ENCODE measurements around the gene HEBP2. TPM values are rescaled to one million over a fixed set of nuclear protein-coding genes. Genes with fewer than 3 reads are reported as not detected.

The HEBP2 gene
- total and polyA plus RNA-seq, 2 experiments from 2014 or later, result 25.6 to 118 TPM

DNA sequence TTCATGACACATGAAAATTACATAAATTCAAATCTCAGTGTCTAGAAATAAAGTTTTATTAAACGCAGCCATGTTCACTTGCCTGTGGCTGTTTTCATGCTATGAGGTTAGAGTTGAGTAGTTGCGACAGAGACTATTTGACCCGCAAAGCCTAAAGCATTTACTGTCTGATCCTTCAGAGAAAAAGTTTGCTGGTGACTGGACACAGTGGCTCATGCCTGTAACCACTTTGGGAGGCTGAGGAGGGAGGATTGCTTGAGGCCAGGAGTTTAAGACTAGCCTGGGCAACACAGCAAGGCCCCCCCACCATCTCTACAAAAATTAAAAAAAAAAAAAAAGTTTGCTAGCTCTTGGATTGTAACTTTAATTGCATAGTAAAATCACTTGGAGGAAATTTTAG is 17.1 kb upstream of the HEBP2 start:
- no peaks in the 10 kb centered on the region for H3K36me3 Mint-ChIP-seq (ENCODE audit: low read depth)
- Histone ChIP-seq H3K27ac (ENCODE audit: low read depth) (no peak overlapping the region), H3K36me3 (ENCODE audit: insufficient read depth) (no peaks in the 10 kb centered on the region), H2AFZ (0 out of 2 replicates have a peak overlapping the region, but pooled peaks have one; percentile 18), H4K20me1 (replicated peaks; ENCODE audit: insufficient read depth) (no peaks in the 10 kb centered on the region), H3K4me3 (no peak overlapping the region), H3K4me2 (no peak overlapping the region), H3F3A (replicated peaks; ENCODE audit: low read depth) (no peaks in the 10 kb centered on the region), H3K27me3 (ENCODE audit: insufficient read depth) (no peaks in the 10 kb centered on the region), H3K9me2 (ENCODE audit: insufficient read depth) (no peaks in the 10 kb centered on the region), H3K4me1 (ENCODE audit: insufficient read depth) (peaks cover 13% of the 10 kb centered on the region), H3K79me2 (replicated peaks; ENCODE audit: insufficient read depth) (no peaks in the 10 kb centered on the region)
- TF ChIP-seq REST (IDR thresholded peaks at IDR 0.05; ENCODE audit: unreplicated experiment), result no peak
- TF ChIP-seq NANOG (IDR thresholded peaks at IDR 0.05; ENCODE audit: borderline replicate concordance), result no peak
- no peak for TF ChIP-seq JUNB (IDR thresholded peaks at IDR 0.05; ENCODE audit: unreplicated experiment)
- no peak for TF ChIP-seq ZNF331 (CRISPR knock-in tag; IDR thresholded peaks at IDR 0.05; ENCODE audit: low read depth)
- TF ChIP-seq, protein P1, sequence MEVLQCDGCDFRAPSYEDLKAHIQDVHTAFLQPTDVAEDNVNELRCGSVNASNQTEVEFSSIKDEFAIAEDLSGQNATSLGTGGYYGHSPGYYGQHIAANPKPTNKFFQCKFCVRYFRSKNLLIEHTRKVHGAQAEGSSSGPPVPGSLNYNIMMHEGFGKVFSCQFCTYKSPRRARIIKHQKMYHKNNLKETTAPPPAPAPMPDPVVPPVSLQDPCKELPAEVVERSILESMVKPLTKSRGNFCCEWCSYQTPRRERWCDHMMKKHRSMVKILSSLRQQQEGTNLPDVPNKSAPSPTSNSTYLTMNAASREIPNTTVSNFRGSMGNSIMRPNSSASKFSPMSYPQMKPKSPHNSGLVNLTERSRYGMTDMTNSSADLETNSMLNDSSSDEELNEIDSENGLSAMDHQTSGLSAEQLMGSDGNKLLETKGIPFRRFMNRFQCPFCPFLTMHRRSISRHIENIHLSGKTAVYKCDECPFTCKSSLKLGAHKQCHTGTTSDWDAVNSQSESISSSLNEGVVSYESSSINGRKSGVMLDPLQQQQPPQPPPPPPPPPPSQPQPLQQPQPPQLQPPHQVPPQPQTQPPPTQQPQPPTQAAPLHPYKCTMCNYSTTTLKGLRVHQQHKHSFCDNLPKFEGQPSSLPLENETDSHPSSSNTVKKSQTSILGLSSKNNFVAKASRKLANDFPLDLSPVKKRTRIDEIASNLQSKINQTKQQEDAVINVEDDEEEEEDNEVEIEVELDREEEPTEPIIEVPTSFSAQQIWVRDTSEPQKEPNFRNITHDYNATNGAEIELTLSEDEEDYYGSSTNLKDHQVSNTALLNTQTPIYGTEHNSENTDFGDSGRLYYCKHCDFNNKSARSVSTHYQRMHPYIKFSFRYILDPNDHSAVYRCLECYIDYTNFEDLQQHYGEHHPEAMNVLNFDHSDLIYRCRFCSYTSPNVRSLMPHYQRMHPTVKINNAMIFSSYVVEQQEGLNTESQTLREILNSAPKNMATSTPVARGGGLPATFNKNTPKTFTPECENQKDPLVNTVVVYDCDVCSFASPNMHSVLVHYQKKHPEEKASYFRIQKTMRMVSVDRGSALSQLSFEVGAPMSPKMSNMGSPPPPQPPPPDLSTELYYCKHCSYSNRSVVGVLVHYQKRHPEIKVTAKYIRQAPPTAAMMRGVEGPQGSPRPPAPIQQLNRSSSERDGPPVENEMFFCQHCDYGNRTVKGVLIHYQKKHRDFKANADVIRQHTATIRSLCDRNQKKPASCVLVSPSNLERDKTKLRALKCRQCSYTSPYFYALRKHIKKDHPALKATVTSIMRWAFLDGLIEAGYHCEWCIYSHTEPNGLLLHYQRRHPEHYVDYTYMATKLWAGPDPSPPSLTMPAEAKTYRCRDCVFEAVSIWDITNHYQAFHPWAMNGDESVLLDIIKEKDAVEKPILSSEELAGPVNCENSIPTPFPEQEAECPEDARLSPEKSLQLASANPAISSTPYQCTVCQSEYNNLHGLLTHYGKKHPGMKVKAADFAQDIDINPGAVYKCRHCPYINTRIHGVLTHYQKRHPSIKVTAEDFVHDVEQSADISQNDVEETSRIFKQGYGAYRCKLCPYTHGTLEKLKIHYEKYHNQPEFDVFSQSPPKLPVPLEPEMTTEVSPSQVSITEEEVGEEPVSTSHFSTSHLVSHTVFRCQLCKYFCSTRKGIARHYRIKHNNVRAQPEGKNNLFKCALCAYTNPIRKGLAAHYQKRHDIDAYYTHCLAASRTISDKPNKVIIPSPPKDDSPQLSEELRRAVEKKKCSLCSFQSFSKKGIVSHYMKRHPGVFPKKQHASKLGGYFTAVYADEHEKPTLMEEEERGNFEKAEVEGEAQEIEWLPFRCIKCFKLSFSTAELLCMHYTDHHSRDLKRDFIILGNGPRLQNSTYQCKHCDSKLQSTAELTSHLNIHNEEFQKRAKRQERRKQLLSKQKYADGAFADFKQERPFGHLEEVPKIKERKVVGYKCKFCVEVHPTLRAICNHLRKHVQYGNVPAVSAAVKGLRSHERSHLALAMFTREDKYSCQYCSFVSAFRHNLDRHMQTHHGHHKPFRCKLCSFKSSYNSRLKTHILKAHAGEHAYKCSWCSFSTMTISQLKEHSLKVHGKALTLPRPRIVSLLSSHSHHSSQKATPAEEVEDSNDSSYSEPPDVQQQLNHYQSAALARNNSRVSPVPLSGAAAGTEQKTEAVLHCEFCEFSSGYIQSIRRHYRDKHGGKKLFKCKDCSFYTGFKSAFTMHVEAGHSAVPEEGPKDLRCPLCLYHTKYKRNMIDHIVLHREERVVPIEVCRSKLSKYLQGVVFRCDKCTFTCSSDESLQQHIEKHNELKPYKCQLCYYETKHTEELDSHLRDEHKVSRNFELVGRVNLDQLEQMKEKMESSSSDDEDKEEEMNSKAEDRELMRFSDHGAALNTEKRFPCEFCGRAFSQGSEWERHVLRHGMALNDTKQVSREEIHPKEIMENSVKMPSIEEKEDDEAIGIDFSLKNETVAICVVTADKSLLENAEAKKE (CRISPR knock-in tag; IDR thresholded peaks at IDR 0.05), result no peak
- TF ChIP-seq ZNF114 (CRISPR knock-in tag; IDR thresholded peaks at IDR 0.05), result no peak
- TF ChIP-seq POLR2AphosphoS5 (IDR thresholded peaks at IDR 0.05; ENCODE audit: low read depth), result no peak
- H3K9me3 Mint-ChIP-seq, result no peaks in the 10 kb centered on the region
- H3K4me3 Mint-ChIP-seq, result no peak overlapping the region
- H3K27me3 Mint-ChIP-seq (ENCODE audit: insufficient read depth, low read depth, poor library complexity), result peaks cover 8% of the 10 kb centered on the region
- H3K27ac Mint-ChIP-seq, result no peak overlapping the region
- peaks cover 29% of the 10 kb centered on the region for H3K4me1 Mint-ChIP-seq
- no peak for DNase-seq (ENCODE audit: low spot score)
- no peak for ATAC-seq
